Fibroblast of villous mesenchyme (primary cell): ENCODE measurements around the gene CD1B. TPM values are rescaled to one million over a fixed set of nuclear protein-coding genes. Genes with fewer than 3 reads are reported as not detected.
"Not testable (repeated sequence)": the region's sequence is repeated elsewhere in the genome, so short reads cannot be mapped to it uniquely, and the experiment has no call there.

ENCODE experiments used
- DNase-seq: peaks from one replicate; pipeline ENCODE4 v3.0.0-alpha.2; 2010; ENCODE audit warnings: low read depth
- H3K4me3 ChIP-seq: 2 replicates; pipeline ENCODE4 v1.5.1; 2011; ENCODE audit warnings: low read depth, mild to moderate bottlenecking, low read length
- total RNA-seq: library from RNA; depleted of rRNA; stranded (reverse); fragments of >200 nt; gene quantifications from 2 replicates; pipeline ENCODE4 v1.2.3, GENCODE V29; 2012
- TF ChIP-seq, protein P1 (sequence below): IDR thresholded peaks from 2 replicates; pipeline ENCODE4 v1.5.1; 2012; ENCODE audit warnings: low read depth, mild to moderate bottlenecking, low read length; ENCODE audit not compliant: insufficient read depth

The CD1B gene
- total RNA-seq, 1 donor, result not detected

DNA sequence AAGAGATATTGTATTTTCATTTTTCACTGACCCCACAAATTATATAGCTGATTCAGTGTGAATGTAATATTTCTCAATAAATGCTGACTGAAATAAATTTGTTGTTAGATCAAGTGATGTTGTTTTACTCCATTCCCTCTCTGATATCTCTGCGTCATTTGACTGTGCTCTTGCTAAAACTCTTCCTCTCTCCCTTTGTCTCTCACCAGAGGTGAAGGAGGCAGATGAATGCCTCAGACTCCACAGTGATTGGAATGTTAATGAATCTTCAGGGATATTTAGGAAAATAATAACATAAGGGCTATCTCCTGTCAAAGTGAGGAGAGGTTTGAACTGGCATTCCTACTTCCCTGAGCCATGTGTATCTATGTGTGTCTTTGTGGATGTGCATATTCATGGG is 26.1 kb upstream of the CD1B start:
- H3K4me3 ChIP-seq, result no peak overlapping the region
- DNase-seq, result no peak
- TF ChIP-seq, protein P1, sequence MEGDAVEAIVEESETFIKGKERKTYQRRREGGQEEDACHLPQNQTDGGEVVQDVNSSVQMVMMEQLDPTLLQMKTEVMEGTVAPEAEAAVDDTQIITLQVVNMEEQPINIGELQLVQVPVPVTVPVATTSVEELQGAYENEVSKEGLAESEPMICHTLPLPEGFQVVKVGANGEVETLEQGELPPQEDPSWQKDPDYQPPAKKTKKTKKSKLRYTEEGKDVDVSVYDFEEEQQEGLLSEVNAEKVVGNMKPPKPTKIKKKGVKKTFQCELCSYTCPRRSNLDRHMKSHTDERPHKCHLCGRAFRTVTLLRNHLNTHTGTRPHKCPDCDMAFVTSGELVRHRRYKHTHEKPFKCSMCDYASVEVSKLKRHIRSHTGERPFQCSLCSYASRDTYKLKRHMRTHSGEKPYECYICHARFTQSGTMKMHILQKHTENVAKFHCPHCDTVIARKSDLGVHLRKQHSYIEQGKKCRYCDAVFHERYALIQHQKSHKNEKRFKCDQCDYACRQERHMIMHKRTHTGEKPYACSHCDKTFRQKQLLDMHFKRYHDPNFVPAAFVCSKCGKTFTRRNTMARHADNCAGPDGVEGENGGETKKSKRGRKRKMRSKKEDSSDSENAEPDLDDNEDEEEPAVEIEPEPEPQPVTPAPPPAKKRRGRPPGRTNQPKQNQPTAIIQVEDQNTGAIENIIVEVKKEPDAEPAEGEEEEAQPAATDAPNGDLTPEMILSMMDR, result no peak

DNA sequence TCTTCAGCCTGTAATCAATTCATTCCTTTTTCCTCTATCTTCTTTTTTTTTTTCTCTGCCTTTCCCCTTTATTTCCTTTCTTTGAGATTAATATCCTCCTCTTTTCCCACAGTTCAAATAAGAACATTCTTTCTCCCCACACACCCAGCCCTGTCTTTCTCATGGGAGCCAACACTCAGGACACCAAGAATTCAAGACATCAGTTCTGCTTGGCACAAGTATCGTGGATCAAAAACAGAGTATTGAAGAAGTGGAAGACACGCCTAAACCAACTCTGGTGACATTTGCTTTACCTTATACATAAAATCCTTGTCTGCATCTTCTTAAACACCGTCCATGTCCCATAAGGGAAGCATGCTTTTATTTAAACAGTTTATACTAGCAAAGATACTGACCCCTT is 25.3 kb upstream of the CD1B start:
- DNase-seq, result no peak
- TF ChIP-seq, protein P1, result no peak

DNA sequence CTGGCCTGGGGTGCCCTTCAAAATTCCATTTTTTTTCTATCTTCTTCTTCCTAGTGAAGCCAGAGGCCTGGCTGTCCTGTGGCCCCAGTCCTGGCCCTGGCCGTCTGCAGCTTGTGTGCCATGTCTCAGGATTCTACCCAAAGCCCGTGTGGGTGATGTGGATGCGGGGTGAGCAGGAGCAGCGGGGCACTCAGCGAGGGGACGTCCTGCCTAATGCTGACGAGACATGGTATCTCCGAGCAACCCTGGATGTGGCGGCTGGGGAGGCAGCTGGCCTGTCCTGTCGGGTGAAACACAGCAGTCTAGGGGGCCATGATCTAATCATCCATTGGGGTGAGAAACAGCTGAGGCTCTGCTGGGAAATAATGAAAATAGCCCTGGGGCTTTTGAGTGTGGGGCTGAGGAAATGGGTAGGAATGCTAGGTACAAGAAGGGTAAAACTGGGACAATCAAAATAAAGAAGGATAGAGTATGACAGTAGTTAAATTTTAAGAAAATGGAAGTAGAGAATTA is 24.5 kb upstream of the CD1B start:
- H3K4me3 ChIP-seq, result no peak overlapping the region
- DNase-seq, result no peak
- TF ChIP-seq, protein P1, result no peak

More for the DNA sequence above, 25.3 kb upstream of the CD1B start:
- H3K4me3 ChIP-seq, result no peak overlapping the region

DNA sequence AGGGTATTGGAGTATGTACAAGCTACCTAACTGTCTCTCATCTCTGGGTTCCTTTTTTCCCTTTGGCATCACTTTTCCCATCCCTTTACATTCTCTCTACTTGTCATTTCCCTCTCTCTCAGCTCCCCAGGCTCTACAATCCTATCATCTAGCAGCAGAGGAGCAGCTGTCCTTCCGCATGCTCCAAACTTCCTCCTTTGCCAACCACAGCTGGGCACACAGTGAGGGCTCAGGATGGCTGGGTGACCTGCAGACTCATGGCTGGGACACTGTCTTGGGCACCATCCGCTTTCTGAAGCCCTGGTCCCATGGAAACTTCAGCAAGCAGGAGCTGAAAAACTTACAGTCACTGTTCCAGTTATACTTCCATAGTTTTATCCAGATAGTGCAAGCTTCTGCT is 22.9 kb upstream of the CD1B start:
- TF ChIP-seq, protein P1, result no peak
- no peak overlapping the region for H3K4me3 ChIP-seq
- no peak for DNase-seq

DNA sequence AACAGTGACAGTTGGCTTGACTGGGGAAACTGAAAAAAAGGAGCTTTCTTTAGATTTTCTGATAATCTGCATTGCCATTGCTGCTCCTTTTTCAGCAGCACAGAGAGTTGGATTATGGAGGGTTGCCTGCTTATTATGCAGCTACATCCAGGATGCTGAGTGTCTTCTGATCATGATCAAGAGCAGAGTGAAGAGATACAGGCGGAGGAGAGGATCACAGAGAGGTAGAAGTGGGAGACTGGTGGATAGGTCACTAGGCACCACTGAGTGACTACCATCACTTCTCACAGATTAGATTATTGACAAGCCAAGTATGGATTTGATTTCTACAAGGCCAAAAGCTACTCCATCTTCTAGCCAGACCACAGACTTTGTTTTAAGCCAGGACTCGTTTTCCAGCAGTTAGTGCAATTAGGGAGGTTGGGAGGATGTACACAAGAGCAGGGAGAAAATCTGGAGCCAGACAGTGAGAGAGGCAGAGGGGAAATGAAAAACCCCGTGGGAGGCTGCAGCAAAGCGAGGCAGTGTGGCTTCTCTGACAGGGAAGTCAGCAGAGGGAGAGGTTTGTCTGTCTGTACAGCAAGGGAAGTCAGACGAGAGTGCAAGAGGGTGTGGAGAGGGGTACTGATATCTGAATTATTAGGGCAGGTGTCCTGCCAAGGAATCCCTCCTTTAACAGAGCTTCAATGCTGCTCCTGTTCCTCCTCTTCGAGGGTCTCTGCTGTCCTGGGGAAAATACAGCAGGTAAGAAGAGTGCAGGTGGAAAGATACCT is 22.2 kb upstream of the CD1B start, which contains the start of gene CD1E:
Gene CD1E (plus strand): TSS at position 592 of the 773 bp plus-strand sequence. CDS start 95 bp downstream, at position 687.
- TF ChIP-seq, protein P1, result no peak
- H3K4me3 ChIP-seq, result no peak within 1 kb of the TSS

DNA sequence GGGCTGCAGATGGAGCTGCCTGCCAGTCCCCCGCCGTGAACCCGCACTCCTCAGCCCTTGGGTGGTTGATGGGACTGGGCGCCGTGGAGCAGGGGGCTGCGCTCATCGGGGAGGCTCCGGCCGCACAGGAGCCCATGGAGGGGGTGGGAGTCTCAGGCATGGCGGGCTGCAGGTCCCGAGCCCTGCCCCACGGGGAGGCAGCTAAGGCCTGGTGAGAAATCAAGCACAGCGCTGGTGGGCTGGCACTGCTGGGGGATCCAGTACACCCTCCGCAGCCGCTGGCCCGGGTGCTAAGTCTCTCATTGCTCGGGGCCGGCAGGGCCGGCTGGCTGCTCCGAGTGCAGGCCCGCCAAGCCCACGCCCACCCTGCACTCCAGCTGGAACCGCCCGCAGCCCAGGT is 17.6 kb upstream of the CD1B start:
- DNase-seq, H3K4me3 ChIP-seq: not testable (repeated sequence)

More for the DNA sequence above, 22.2 kb upstream of the CD1B start, which contains the start of gene CD1E:
- DNase-seq, result no peak

DNA sequence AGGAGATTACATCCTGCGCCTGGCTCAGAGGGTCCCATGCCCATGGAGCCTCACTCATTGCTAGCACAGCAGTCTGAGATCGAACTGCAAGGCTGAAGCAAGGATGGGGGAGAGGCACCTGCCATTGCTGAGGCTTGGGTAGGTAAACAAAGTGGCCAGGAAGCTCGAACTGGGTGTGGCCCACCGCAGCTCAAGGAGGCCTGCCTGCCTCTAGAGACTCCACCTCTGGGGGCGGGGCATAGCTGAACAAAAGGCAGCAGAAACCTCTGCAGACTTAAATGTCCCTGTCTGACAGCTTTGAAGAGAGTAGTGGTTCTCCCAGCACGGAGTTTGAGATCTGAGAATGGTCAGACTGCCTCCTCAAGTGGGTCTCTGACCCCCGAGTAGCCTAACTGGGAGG is 5.1 kb upstream of the CD1B start:
- not testable (repeated sequence) for H3K4me3 ChIP-seq, DNase-seq

DNA sequence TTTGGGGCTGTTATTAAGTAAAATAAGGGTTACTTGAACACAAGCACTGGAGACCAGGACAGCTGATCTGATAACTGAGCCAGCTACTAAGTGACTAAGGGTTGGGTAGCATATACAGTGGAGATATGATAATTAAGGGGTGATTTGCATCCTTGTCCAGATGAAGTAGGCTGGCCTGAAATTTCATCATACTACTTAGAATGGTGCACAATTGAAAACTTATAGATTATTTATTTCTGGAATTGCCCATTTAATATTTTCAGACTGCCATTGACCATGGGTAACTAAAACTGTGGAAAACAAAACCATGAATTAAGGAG is 3.8 kb upstream of the CD1B start:
- TF ChIP-seq, protein P1, result no peak
- no peak for DNase-seq
- no peak overlapping the region for H3K4me3 ChIP-seq
